SIG-M5 treated with dmso at 0.1 percent for 504 hours (cell line): ENCODE data around the gene ANGPT4.

Experiments
- DNase-seq: peaks from one replicate; lab custom pipeline; 2025; ENCODE audit not compliant: unreplicated experiment; lab: John Stamatoyannopoulos, UW

Gene ANGPT4

DNA sequence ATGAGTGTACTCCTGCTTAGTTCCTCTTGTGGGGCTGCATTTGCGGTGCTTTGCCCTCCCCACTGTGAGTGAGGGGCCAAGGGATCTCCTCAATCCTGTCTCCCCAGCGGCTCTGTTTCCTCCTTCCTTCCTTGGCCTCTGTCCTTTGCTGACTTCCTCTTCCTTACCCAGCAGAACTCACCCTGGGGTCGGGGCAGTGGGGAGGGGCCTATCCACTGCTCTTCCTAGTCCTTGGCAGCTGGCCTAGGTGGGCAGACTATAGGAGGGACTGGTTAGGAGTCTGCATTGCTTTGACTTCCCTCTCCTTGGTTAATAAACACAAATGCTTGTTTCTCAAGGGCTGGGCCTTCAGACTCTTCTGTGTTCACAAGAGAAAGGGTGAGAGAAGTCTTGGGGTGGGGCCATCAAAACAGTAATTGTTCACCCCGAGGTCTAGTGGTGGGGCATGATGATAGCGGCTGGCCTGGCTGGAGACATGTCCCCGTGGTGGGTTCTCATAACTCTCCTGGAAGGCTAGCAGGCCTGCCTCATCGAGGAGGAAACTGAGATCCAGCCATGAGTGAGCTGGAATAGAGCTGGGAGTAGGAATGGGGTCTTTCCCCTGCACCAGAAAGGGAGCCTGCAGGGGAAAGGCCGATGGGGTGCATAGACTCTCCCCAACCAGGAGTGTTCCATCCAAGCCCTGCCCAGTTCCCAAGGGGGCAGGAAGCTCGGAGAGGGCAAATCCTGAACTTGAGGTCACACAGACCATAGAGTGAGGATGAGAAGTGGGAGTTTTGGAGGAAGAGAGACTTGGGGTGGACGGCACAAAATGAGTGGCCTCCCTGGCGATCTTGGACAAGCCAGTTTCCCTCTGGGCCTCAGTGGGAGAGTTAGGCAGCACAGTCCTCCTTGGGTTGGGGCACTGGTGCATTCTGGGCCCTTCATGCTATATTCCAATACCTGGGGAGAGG lies 69.9 kb downstream of the ANGPT4 start:
- DNase-seq, result peak; percentile 74

DNA sequence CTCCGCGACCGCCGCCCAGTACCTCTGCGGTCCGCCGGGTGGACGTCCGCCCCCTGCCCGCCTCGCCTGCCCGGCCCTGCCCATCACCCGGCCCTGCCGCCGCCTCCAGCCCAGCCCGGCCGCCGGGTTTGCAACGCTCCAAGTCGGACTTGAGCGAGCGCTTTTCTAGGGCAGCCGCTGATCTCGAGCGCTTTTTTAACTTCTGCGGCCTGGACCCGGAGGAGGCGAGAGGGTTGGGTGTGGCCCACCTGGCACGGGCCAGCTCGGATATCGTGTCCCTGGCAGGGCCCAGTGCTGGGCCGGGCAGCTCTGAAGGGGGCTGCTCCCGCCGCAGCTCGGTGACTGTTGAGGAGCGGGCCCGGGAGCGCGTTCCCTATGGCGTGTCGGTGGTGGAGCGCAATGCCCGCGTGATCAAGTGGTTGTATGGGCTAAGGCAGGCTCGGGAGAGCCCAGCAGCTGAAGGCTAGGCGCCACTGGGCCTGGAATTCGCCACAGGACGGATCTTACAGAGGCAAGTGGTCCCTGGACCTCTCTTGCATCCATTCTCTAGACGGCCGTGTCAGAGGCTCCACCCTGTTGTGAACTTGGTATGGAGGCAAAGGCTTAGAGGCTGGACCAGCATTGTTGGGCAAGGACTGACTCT lies 70.8 kb downstream of the ANGPT4 start:
- DNase-seq, result peak; percentile 62

DNA sequence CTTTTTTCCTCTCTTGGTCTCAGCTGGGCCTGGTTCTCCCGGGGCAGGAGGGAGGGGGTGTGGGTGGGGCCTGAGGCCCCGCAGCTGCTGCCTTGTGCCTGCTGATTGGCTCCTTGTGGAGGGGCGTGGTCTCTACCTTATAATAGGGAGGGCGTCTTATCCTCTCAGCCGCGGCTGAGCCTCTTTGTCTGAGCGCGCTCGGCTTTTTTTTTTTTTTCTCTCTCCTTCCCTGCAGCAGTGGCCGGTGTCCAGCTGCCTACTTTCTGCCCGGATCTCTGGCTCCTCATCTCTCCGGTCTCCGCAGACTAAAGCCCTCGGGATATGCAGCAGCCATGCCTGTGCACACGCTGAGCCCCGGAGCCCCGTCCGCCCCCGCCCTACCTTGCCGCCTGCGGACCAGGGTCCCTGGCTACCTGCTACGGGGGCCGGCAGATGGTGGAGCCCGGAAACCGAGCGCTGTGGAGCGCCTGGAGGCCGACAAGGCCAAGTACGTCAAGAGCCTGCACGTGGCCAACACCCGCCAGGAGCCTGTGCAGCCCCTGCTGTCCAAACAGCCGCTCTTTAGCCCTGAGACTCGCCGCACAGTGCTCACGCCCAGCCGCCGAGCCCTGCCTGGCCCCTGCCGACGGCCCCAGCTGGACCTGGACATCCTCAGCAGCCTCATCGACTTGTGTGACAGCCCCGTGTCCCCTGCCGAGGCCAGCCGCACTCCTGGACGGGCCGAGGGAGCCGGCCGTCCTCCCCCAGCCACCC lies 71.5 kb downstream of the ANGPT4 start:
- peak; percentile 93 for DNase-seq

DNA sequence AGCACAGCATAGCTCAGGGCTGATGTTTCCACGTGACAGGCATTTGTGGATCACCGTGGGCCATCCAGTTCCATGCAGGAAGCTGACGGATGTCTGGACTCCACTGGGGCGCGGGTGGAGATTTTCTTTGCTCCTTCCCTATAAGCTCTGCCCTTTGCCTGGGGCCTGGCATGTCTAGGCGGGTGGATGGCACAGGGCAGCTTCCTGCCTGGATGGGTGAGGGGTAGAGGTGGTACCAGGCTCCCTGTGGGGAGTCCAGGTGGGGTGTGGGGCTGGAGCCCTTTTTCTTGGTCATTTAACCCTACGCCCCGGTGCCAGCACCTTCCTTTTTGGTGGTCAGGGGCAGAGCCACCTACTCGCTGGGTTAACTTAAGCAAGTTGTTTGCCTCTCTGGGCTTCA lies 72.2 kb downstream of the ANGPT4 start:
- DNase-seq, result no peak

DNA sequence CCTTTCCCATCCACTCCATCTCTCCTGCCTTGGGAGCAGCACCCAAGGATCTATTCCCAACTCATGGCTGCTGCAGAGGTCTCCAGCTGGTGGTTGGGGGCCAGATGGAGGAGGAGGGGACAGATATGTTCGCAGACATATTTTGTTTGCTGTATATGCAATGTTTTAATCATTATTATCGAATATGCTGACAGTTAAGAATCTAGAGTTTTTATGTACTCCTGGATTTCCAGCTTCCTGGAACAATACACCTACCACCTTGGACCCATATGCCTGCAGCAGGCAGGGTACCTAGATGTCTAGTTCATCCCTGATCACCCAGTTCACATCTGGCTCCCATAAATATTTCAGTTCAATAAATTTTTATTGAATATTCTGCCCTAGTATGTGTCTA lies 73.6 kb downstream of the ANGPT4 start:
- no peak for DNase-seq

DNA sequence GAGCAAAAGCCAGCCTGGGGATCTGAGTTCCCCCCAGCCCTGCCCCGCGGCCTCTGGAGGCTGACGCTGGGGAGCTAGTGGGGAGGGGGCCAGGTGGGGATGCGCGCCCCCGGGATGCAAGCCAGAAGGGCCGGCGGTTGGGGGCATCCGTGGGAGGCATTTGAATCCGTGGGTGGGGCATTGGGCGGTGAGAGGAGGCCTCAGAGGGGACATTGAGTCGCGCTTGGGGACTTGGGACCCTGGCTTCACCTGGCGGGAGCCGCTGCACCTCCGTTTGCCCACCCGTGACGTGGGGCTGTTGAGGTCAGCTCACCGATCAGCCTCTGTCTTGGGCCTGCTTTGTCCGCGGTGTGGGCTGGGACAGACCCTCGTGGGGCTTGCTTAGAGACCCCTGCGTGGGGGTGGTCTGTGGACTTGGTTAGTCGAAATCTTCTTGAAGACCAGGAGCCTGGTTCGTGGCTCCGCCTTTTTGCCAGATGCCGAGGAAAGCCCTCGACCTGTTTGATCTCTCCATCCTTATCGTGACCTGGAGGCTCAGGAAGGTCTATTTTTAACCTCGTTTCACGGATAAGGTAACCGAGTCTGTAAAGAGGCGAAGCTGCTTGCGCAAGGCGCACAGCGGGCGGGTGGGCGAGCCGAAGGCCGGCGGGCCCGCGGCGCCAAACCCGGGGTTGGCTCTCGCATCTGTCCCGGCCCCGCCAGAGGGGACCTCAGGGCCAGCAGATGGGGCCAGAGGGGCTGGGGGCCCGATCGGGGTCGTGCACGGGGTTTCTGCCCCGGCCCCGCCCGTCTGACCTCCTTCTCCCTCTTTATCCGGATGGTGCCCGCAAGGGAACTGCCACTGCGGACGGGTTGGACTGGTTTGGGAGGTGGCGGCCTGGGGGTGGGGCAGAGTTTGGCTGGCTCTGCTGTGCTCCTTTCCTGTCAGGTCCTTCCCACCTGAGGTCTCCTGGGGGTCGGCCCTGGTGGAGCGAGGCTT lies 74.3 kb downstream of the ANGPT4 start:
- no peak for DNase-seq

DNA sequence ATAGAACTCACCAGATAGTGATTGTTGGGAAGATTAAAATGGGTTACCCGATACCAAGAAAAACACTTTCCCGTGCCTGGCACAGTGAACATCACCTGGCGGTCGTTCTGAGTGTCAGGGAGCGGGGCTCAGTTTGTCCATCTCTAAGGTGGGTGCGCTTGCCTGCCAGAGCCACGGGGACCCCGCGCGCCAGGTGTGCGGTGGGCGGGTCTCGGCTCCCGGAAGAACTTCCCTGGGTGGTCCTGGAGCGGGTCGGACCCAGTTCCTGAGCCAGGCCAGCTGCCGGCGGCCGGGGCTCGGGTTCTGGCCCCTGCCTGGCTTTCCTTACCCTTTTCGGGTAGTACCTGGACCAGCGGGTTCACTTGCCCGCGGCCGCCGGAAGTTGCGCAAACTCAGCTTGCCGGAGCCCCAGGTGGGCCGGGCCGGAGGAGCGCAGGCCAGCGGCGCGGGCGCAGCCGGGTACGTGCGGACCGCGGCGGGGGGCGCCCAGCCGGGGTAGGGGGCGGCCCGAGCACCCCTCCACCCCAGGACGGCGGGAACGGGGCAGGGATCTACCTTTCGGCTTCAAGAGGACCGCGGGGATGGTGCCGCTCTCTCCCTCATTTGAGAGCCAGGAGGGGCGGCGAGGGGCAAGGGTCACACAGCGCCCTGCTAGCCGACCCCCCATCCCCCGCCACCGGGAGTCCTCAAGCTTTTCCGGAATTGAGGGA lies 75.1 kb downstream of the ANGPT4 start:
- no peak for DNase-seq

DNA sequence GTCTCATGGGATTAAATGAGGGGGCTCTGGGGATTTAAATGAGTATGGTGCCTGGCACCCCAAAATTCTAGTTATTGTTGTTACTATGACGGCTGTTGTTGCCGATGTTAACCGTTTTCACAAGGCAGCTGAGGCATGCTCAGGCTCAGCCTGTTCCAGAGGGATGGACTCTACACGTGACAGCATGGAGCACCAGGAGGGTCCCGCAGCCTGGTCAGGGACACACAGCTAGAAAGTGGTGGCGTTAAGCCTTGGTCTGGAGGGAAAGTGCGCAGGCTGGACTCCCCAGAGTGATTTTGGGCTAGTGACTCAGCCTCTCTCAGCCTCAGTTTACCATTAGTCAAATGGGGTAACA lies 75.7 kb downstream of the ANGPT4 start:
- DNase-seq, result no peak

DNA sequence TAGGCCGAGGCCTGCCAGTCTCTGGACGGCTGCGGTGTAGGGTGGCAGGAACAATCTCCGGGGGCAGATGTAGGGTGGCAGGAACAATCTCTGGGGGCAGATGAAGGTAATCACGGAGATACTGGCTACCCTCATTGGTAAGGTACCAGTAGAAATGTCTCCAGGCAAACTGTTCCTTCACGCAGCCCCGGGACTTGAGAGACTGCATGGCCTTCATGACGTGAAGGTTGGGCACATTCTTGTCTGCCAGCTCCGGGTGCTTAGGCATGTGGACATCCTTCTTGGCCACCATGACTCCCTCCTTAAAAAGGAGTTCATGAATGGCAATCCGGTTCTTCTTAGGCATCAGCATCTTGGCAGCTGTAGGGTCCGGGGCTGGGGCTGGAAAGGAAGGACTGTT lies 76.5 kb downstream of the ANGPT4 start:
- DNase-seq, result no peak

DNA sequence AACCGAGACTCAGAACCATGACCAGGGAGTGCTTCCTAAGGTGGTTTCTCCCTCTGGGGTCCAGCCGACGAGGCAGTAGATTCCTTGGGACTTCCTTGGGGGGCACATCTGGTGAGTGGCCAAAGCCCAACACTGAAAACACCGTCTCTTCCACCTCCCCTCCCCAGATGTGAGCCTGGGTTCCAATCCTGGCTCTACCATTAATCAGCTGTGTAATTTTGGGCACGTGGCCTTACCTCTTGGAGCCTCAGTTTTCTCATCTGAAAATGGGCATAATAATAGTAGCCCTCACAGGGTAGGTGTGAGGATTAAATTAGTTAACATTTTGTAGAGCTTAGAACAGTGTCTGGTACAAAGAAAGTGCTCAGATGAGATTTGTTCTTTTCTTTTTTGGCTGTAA lies 77.1 kb downstream of the ANGPT4 start:
- no peak for DNase-seq

DNA sequence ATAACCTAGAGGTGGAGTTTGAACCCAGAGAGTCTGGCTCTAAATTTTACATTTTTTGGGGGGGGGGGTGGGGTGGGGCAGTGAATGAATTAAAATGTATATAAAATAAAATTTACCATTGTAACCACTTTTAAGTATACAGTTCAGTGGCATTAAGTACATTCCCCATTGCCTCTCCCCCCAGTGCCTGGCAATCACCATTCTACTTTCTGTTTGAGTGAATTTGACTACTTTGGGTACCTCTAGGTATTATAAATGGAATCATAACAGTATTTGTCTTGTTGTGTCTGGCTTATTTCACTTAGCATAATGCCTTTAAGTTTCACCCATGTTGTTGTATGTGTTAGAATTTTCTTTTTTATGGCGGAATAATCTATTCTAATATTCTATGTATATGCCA lies 79.9 kb downstream of the ANGPT4 start:
- no peak for DNase-seq

DNA sequence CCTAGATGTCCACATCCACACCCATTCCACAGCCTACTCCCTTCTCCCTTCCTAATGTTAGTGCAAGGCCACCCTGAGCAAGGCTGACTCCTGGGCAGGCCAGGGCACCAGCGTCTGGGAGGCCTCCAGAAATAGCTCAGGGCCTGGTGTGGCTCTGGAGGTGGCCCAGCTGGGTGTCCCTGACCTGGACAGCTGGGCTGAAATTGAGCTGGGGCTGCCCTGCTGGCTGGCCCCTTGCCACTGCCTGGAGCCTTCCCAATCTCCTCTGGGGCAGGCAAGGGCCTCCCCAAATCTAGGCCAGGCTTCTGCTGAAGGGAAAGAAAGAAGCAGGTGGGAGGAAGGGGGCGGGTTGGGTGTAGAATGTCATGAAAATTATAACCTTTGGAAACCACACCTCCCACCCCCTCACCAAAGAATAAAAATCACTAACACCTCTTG lies 80.5 kb downstream of the ANGPT4 start:
- DNase-seq, result no peak

DNA sequence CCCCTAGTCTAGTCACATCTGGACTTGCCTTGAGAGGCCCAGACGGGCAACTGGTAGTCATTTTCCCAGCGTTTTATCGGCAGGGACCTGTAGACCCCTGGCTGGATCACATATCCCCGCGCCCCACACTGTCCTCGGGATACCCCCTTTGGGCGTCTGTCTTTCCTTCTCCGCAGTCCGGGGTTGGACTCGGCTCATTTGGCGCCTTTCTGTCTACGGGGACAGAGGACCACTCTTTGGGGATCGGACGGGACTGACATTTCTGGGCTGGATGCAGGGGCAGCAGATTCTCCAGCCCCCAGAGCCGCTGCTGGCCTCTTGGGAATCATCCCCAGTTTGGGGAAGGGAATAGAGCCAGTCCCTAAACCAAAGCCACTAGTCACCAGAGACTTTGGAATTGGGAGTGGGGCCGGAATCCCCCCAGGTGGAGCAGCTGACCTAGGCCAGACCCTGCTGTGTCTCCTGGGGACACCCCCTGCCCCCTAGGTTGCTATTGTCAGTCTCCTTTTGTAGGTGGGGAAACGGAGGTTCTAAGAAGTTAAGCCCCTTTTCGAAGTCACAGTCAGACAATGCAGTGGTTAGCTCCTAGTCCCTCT lies 81.9 kb downstream of the ANGPT4 start:
- DNase-seq, result no peak

DNA sequence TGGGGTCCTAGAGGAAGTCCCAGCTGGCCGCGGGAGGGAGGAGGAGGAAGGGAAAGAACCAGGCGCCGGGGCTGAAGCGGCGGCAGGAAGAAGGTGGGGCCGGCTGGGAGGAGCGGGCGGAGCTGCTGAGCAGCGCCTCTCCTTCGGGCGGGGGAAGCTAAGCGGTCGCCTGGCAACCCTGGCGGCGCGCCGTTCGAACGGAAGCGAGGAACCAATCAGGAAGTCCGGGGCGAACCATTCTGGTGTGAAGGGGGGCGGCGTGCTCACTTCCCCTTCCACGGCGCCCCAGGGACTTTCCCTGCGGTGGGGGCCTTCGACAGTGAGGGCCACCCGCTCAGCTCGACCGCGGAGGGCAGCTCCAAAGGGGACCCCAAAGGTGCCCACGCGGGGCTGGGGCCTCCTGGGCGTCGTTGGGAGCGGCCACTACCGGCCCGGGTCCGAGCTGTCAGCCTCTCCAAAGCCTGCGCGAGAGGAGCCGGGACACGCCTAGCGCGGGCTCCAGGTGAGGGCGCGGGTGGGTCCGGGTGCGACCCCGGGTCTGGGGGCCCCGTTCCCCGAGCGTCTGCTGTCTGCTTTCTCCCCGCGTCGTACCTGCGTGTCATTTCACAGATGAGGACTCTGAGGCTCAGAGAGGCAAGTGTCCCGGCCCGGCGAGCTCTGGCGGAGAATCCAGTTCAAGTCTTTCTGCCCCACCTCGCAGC lies 82.5 kb downstream of the ANGPT4 start, which contains the start of gene FAM110A:
Gene FAM110A (plus strand): TSS at position 266 of the 701 bp plus-strand sequence. CDS start 11,090 bp downstream, outside the sequence.
- DNase-seq, result peak; percentile 96

DNA sequence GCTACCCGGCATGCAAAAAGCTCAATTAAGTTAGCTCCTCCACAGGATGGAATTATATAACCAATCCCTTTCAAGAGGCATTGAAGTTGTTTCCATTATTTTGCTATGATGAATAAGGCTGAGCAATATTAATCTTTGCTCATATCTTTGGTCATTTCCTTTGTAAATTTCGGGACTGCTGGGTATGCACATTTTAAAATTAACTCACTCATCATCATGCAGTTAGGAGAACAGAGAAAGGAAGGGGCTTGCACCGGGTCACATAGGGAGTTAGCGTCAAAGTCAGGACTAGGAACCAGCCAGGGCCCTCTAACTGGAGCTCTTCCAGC lies 83.0 kb downstream of the ANGPT4 start:
- DNase-seq, result no peak

DNA sequence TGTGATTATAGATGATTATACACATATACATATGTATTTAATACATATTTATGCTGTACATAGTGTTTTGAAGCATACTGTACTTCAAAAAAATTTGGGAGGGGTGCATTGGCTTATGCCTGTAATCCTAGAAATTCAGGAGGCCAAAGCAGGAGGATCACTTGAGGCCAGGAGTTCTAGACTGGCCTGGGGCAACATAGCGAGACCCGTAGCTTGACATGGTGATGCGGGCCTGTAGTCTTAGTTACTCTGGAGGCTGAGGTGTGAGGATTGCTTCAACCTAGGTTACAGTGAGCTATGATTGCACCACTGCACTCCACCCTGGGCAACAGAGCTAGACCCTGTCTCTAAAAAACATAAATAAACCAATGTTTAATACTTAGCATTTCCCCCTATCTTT lies 84.2 kb downstream of the ANGPT4 start:
- DNase-seq, result no peak

DNA sequence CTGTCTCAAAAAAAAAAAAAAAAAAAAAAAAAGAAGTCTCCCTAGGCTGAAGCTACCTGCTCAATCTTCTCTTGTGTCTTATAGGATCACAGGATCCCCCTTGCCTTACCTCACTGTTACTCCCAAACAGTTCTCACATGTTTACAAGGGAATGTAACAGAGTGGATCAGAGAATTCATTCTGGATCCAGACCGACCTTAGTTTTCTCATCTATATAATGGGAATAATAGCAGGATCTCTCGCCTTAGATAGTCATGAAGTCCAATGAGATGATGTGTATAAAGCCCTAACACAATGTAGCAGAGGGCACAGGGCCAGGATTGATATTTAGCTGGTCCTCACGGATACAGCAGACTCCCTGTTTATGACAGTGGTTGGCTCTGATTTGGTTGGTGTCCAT lies 84.9 kb downstream of the ANGPT4 start:
- no peak for DNase-seq

DNA sequence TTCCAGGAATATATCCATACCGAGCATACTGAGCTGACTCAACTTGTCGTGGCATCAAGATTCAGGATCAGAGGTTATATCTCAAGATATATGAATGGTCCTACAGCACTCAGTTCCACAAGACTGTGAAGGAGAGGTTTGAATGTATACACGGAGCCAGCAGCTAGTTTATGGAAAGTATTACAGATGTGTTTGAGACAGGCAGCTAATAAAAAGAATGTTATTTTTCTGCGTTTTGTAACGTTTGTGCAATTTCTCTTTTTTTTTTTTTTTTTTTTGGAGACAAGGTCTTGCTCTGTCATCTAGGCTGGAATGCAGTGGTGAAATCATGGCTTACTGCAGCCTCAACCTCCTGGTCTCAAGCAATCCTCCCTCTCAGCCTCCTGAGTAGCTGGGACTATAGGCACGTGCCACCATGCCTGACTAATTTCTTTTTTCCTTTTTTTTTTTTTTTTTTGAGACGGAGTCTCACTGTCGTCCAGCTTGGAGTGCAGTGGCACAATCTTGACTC lies 86.1 kb downstream of the ANGPT4 start:
- peak; percentile 30 for DNase-seq

DNA sequence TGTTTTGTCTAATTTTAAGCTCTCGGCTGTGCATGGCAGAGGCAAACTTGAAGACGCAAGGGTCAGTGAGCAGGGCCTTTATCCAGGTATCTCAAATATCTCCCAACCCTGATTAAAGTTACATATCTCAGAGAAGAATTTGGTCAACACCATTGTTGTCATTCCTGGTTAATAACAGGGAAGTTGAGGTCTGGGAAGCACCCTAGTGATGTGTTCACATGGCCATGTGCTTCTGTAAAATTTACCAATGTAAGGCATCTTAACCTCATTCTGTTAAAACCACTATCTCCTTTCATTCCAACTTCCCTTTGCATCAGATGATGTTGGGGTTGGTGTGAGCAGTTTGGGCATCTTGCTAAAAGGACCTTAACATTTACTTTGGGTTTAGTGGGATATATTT lies 86.6 kb downstream of the ANGPT4 start:
- peak; percentile 27 for DNase-seq
